ENCODE measurements around the gene GLTPD2. TPM values are rescaled to one million over a fixed set of nuclear protein-coding genes. Genes with fewer than 3 reads are reported as not detected.
A peak's percentile ranks its signal among the peaks of the same experiment; 100 is the strongest.

The GLTPD2 gene
- total RNA-seq, 1 experiment from 2014 or later, result 0.71 TPM

GRCh38 chr17:4833941-4834680 lies 45.3 kb downstream of the GLTPD2 start:
- BruUV-seq (replicated peaks), result TSS peak; percentile 51
- H3K27ac Mint-ChIP-seq (ENCODE audit: unreplicated experiment), result peak overlapping the region; percentile 88
- intact Hi-C loops (cut with micrococcal nuclease; ENCODE audit: unreplicated experiment), result no loop called here
- H3K36me3 Mint-ChIP-seq (ENCODE audit: insufficient read depth, unreplicated experiment), result peaks cover 25% of the 10 kb centered on the region
- CTCF ChIA-PET, result interaction anchor here (0.8 kb wide), 1 partner anchor 44 kb away, joined by 4 read pairs; no protein-coding TSS in a partner anchor
- no peaks in the 10 kb centered on the region for H3K9me3 Mint-ChIP-seq (ENCODE audit: low read depth, unreplicated experiment)
- H3K4me3 Mint-ChIP-seq (ENCODE audit: low read depth, unreplicated experiment), result peak overlapping the region; percentile 93
- peak; percentile 13 for DNase-seq
- H3K27me3 Mint-ChIP-seq (ENCODE audit: unreplicated experiment), result no peaks in the 10 kb centered on the region
- H3K4me1 Mint-ChIP-seq (ENCODE audit: low read depth, unreplicated experiment), result peaks cover 23% of the 10 kb centered on the region
- TF ChIP-seq, protein P1, sequence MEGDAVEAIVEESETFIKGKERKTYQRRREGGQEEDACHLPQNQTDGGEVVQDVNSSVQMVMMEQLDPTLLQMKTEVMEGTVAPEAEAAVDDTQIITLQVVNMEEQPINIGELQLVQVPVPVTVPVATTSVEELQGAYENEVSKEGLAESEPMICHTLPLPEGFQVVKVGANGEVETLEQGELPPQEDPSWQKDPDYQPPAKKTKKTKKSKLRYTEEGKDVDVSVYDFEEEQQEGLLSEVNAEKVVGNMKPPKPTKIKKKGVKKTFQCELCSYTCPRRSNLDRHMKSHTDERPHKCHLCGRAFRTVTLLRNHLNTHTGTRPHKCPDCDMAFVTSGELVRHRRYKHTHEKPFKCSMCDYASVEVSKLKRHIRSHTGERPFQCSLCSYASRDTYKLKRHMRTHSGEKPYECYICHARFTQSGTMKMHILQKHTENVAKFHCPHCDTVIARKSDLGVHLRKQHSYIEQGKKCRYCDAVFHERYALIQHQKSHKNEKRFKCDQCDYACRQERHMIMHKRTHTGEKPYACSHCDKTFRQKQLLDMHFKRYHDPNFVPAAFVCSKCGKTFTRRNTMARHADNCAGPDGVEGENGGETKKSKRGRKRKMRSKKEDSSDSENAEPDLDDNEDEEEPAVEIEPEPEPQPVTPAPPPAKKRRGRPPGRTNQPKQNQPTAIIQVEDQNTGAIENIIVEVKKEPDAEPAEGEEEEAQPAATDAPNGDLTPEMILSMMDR (IDR thresholded peaks at IDR 0.05; ENCODE audit: unreplicated experiment), result no peak

DNA sequence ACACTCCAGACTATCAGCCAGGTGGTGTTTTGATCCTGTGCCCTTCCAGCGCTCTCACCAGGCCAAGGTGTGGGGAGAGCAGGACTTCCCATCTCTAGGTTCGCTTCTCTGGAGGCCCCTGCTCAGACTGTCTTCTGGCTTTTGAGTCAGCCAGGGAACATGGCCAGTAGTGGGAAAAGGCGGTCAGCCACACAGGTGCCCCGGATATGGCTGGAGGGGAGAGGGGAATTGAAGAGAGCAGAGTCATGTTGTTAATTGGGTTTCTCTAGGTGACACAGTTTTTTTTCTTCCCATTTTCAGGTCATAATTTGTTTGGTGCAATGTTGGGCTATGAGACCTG lies 45.9 kb downstream of the GLTPD2 start:
- intact Hi-C loops (cut with micrococcal nuclease; ENCODE audit: unreplicated experiment), result loop anchor here (1.0 kb wide), 1 partner anchor 14 kb away; no protein-coding TSS in a partner anchor
- H3K4me3 Mint-ChIP-seq (ENCODE audit: low read depth, unreplicated experiment), result peak overlapping the region; percentile 93
- no TSS peak for BruUV-seq (replicated peaks)
- H3K36me3 Mint-ChIP-seq (ENCODE audit: insufficient read depth, unreplicated experiment), result peaks cover 25% of the 10 kb centered on the region
- peaks cover 28% of the 10 kb centered on the region for H3K4me1 Mint-ChIP-seq (ENCODE audit: low read depth, unreplicated experiment)
- no peaks in the 10 kb centered on the region for H3K27me3 Mint-ChIP-seq (ENCODE audit: unreplicated experiment)
- H3K9me3 Mint-ChIP-seq (ENCODE audit: low read depth, unreplicated experiment), result no peaks in the 10 kb centered on the region
- TF ChIP-seq, protein P1 (IDR thresholded peaks at IDR 0.05; ENCODE audit: unreplicated experiment), result no peak
- H3K27ac Mint-ChIP-seq (ENCODE audit: unreplicated experiment), result peak overlapping the region; percentile 88
- CTCF ChIA-PET, result interaction anchor here (0.8 kb wide), 1 partner anchor 44 kb away, joined by 4 read pairs; no protein-coding TSS in a partner anchor
- DNase-seq, result peak; percentile 12

- BruUV-seq (replicated peaks), result TSS peak; percentile 4
- CTCF ChIA-PET, result no interaction called here
- peaks cover 42% of the 10 kb centered on the region for H3K4me1 Mint-ChIP-seq (ENCODE audit: low read depth, unreplicated experiment)
- H3K36me3 Mint-ChIP-seq (ENCODE audit: insufficient read depth, unreplicated experiment), result peaks cover 25% of the 10 kb centered on the region
- TF ChIP-seq, protein P1 (IDR thresholded peaks at IDR 0.05; ENCODE audit: unreplicated experiment), result no peak
- H3K4me3 Mint-ChIP-seq (ENCODE audit: low read depth, unreplicated experiment), result peak overlapping the region; percentile 93
- intact Hi-C loops (cut with micrococcal nuclease; ENCODE audit: unreplicated experiment), result no loop called here
- DNase-seq, result no peak
- H3K9me3 Mint-ChIP-seq (ENCODE audit: low read depth, unreplicated experiment), result no peaks in the 10 kb centered on the region
- H3K27ac Mint-ChIP-seq (ENCODE audit: unreplicated experiment), result no peak overlapping the region
- no peaks in the 10 kb centered on the region for H3K27me3 Mint-ChIP-seq (ENCODE audit: unreplicated experiment)
Measured at GRCh38 chr17:4836221-4836620, 47.5 kb downstream of the GLTPD2 start.

GRCh38 chr17:4837471-4838308 lies 48.9 kb downstream of the GLTPD2 start:
- no peaks in the 10 kb centered on the region for H3K27me3 Mint-ChIP-seq (ENCODE audit: unreplicated experiment)
- CTCF ChIA-PET, result no interaction called here
- intact Hi-C loops (cut with micrococcal nuclease; ENCODE audit: unreplicated experiment), result no loop called here
- peaks cover 23% of the 10 kb centered on the region for H3K36me3 Mint-ChIP-seq (ENCODE audit: insufficient read depth, unreplicated experiment)
- BruUV-seq (replicated peaks), result no TSS peak
- H3K4me3 Mint-ChIP-seq (ENCODE audit: low read depth, unreplicated experiment), result no peak overlapping the region
- H3K4me1 Mint-ChIP-seq (ENCODE audit: low read depth, unreplicated experiment), result peaks cover 42% of the 10 kb centered on the region
- no peak for DNase-seq
- H3K27ac Mint-ChIP-seq (ENCODE audit: unreplicated experiment), result no peak overlapping the region
- H3K9me3 Mint-ChIP-seq (ENCODE audit: low read depth, unreplicated experiment), result no peaks in the 10 kb centered on the region
- TF ChIP-seq, protein P1 (IDR thresholded peaks at IDR 0.05; ENCODE audit: unreplicated experiment), result no peak

Measured in Calu3 (cell line).